OCI-LY1 (cell line): ENCODE results near the gene LIN28B.

Experiments
- EZH2 ChIP-seq: fragments of 200-600 bp; sonication (generic), shearing (Covaris generic); IDR thresholded peaks from 2 replicates; pipeline ENCODE4 v1.8.0; 2017; ENCODE audit warnings: borderline replicate concordance, mixed run types, mild to moderate bottlenecking, antibody characterized with exemption, low read length, moderate library complexity, mixed read lengths
- TF ChIP-seq, protein P1 (sequence below): fragments of 200-600 bp; sonication (generic), shearing (Covaris generic); IDR thresholded peaks from 2 replicates; pipeline ENCODE4 v1.5.1; 2017; ENCODE audit warnings: mild to moderate bottlenecking, antibody characterized with exemption, low read length, moderate library complexity, mixed read lengths

DNA sequence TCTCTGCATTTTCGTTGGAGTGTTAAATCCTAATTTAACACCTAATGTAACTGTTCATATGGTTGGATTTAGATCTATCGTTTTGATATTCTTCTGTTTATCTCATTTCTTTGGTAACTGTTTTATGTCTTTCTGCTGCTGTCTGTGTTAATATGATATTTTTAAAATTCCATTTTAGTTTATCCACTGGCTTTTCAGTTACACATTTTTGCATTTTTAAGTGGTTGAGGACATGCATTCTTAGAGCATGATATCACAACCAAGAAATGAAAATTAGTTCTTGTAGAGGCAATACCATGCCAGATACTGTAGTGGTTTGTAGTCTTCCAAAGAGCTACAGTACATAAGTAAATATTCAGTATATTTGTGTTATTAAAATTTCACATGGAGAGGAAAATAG, 58.6 kb downstream of the LIN28B start:
- TF ChIP-seq, protein P1, sequence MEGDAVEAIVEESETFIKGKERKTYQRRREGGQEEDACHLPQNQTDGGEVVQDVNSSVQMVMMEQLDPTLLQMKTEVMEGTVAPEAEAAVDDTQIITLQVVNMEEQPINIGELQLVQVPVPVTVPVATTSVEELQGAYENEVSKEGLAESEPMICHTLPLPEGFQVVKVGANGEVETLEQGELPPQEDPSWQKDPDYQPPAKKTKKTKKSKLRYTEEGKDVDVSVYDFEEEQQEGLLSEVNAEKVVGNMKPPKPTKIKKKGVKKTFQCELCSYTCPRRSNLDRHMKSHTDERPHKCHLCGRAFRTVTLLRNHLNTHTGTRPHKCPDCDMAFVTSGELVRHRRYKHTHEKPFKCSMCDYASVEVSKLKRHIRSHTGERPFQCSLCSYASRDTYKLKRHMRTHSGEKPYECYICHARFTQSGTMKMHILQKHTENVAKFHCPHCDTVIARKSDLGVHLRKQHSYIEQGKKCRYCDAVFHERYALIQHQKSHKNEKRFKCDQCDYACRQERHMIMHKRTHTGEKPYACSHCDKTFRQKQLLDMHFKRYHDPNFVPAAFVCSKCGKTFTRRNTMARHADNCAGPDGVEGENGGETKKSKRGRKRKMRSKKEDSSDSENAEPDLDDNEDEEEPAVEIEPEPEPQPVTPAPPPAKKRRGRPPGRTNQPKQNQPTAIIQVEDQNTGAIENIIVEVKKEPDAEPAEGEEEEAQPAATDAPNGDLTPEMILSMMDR = no peak
- no peak for TF ChIP-seq EZH2
